Head of caudate nucleus (tissue), 42 donors: ENCODE results near the gene DPP6.
A peak's percentile ranks its signal among the peaks of the same experiment; 100 is the strongest.
"Not testable (repeated sequence)": the region's sequence is repeated elsewhere in the genome, so short reads cannot be mapped to it uniquely, and the experiment has no call there.

Experiments
- DNase-seq, 42 donors: peaks; one replicate each; pipeline versions ENCODE4 v3.0.0 to v3.0.0-alpha.2; 2020 to 2021; ENCODE audit warnings: mixed read lengths in 7 of 42
- intact Hi-C: fragments of 100-400 bp; cut with DNase I; formaldehyde crosslinking; loops from one replicate; pipeline ENCODE4 v1.15.0; 2022

Gene DPP6

DNA sequence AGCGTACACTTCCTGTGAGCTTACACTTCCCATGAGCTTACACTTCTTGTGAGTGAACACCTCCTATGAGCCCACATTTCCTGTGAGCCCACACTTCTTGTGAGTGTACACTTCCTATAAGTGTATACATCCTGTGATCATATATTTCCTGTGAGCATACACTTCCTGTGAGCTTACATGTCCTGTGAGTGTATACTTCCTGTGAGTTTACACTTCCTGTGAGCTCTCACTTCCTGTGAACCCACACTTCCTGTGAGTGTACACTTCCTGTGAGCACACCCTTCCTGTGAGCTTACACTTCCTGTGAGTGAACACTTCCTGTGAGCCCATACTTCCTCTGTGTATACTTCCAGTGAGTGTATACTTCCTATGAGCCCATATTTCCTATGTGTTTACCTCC is 82.5 kb downstream of the DPP6 start:
- intact Hi-C loops, DNase-seq: not testable (repeated sequence)

DNA sequence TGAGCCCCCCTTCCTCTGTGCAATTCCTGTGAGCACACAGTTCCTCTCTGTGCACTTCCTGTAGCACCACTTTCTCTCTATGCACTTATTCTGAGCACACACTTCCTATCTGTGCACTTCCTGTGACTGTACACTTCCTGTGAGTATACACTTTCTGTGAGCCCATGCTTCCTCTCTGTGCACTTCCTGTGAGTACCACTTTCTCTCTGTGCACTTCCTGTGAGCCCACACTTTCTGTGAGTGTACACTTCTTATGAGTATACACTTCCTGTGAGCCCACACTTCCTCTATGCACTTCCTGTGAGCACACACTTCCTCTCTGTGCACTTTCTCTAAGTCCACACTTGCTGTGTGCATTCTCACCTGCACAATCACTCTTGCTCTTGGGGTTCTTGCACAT is 83.4 kb downstream of the DPP6 start:
- DNase-seq, intact Hi-C loops: not testable (repeated sequence)

DNA sequence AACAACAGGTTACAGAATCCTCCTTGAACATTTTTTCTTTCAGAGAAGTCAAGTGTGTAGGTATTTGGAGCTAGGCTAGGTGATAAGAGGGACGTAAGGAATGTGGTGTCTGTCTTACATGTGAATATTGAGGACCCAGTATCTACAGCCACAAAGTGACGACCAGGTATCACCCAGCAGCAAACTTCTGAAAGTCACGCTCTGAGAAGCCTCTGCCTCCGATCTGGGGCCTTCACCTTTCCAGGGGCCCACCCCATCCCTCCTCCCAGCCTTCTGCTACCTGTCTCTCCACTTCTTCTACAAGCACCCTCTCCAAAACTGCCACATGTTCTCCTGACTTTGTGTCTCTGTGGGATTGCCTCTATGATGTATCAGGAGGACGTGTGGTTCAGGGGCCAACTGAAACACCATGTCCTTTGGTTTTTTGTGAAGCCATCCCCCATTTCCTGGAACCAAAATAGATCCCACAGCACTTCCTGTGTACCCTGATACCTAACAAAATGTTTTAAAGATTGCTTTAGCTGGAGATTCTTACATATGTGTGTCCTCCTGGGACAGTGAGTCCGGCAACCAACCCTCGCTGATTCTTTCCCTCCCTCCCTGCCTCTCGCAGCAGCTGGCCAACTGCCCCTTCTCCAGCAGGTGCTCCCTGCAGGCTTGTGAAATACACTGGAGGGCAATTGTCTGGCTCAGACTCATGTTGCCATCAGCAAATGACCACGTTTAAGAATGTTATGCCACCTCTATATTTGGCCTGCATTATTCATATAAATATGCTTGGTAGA is 93.9 kb downstream of the DPP6 start:
- intact Hi-C loops, DNase-seq: not testable (repeated sequence)

DNA sequence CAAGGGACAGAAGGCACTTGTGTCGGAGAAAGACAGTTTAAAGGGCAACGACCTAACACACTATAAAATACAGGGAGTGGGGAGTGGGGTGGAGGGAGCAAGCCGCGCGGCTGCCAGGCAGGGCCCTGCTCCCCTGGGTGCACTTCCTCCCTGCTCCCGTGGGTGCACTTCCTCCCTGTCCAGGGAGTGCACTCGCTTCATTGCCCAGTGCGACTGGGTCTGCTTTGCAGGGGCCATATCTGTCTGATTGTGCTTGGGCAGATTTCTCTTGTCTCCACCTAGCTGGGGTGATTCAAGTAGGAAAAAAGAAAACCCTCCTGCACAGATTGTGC is 94.5 kb downstream of the DPP6 start:
- intact Hi-C loops, DNase-seq: not testable (repeated sequence)

DNA sequence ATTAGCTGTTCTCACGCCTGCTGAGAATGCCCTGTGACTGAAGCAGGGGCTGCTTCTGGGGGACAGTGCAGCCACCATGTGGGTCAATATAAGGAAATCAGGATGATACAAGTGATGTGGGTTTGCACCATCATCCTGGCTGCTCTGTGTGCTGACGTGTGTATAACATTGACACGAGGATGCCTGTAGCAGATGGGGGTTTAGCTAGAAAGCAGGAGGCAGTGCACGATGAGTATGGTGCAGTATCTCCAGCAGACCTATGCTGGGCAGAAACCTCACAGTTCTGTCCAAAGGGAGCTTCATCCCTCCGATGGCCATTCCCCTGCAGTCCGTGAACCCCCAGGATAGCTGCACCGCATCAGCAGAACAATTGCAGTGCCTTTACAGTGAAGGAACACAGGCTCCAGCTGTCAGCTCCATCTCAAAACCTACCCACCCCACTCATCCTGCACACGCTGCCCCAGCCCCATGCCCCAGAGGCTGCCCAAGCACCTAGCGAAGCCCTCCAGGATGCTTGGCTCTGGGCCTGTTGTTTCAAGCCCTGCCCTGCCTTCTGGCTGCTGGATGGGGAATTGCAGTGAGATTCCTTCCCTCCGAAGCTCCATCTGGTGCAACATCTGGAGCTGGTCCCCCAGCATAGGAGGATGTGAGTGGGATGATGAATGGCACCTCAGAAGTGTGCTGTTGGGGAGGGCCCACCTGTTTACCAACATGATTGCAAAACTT is 96.8 kb downstream of the DPP6 start:
- DNase-seq, intact Hi-C loops: not testable (repeated sequence)

DNA sequence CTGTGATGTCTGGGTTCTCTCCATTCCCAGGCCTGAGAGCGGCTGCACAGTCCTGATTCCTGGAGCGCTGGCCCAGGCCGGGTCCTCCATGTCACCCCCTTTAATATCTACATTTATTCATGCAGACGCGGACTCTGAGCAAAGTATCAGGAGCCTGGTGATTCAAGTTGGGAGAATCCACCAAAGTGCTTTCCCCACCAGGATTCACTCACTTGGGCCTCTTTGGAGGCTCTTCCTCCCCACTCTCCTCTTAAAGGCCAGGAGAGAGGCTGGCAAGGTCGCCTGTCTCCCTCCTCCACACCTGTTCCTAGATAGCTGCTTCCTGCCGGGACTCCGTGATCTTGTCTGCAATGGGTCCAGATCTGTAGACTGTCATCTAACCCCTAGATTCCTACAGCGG is 98.5 kb downstream of the DPP6 start:
- DNase-seq, intact Hi-C loops: not testable (repeated sequence)

DNA sequence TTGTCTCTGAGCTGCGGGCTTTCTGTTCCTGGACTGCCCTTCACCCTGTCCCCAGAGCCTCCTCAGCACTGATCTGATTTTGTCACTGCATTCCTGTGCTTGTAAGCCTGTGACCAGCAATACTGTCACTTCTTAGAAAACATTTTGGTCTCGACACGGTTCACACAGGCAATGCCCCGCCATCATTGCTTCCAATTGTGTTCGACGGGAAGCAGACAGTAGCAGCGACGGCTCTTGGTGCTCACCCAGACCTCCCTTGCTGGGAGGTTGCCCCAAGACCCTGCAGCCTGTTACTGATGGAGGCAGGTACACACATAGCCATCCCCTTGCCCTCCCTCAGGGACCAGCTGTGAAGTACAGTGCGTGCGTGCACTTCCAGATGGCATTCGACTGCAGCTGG is 99.1 kb downstream of the DPP6 start:
- intact Hi-C loops, DNase-seq: not testable (repeated sequence)

DNA sequence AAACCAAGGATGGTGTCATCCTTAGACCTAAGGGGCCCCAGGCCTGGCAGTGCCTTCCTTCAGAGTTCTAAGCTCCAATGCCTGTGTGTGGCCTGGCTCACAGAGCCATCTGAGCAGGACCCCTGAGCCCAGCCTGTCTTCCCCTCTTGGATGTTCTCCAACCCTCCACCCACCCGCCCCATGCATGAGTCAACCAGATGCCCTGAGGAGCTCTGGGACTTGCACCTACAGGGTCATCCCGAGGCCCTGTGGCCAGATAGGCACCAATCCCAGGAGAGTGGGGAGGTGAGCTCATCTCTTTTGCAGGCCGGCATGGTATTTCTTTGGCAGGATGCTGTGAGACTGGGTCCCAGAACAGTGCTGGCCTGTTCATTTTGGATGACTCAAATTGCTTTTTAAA is 103.7 kb downstream of the DPP6 start:
- DNase-seq, result peak in 1 of 42 donors; percentile 19
- intact Hi-C loops, result not testable (repeated sequence)

DNA sequence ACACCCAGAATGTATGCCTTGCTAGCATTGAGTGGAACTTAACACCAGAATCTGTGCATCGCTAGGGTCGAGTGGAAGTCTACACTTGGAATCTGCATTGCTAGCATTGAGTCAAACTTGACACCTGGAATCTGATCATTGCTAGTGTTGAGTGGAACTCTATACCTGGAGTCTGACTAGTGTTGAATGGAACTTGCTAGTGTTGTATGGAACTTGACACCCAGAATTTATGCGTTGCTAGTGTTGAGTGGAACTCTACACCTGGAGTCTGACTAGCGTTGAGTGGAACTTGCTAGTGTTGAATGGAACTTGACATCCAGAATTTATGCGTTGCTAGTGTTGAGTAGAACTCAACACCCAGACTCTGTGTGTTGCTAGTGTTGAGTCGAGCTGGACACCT is 110.7 kb downstream of the DPP6 start:
- DNase-seq, intact Hi-C loops: not testable (repeated sequence)

DNA sequence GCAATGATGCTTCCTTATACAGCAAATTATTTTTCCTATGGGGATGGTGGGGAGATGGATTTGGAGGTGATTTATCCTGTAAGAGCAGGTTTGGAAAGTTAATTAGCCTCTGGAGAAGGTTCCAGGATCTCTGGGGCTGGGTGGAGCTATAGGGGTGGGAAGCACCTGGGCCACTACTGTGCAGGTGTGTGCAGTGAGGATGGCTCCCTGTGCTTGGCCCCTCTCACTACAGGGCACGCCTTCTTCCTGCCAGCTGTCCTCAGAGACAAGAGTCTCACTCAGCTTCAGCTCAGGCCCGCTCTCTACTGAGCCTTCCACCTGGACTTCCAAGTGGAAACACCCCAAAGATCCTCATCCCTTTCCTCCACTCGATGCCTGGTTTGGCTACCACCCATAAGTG is 111.4 kb downstream of the DPP6 start:
- DNase-seq, result peak in 1 of 42 donors; percentile 18
- intact Hi-C loops, result not testable (repeated sequence)

DNA sequence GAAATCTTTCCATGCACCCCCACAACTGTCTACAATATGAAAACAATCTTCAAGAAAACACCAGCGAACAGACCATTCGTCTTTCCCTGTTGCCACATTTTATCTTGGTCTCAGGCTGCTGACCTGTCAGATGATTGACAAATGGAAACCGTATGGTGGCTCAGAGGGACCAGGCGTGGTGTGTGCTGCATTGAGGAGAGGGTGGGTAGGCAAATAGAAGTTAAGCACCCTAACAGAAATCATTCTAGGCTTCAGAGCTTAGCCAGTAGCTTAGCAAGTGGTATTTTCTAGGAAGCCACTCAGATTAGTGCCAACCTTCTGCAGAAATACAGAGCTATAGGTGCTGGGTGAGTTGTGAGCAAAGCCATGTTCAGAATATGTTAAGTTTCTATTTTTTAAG is 114.9 kb downstream of the DPP6 start:
- no peak for DNase-seq
- intact Hi-C loops, result no loop called here

DNA sequence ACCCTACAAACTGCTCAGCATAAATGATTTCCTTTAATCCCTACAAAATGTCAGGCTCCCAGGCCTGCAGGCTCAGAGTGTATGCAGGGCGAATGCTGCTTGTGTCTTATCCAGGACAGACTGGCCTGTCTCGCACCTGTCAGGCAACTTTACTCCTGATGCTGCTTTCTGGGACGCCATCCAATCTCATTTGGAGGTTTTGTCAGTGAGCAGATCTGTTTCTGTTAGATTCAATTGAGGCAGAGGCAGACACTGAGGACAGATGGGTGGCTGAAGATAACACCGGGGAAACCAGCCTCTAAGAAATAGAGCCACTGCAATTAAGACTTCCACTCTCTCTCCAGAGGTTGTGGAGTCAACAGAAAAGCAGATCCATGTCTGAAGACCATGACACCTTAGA is 115.6 kb downstream of the DPP6 start:
- DNase-seq, result peak in 1 of 42 donors; percentile 16

DNA sequence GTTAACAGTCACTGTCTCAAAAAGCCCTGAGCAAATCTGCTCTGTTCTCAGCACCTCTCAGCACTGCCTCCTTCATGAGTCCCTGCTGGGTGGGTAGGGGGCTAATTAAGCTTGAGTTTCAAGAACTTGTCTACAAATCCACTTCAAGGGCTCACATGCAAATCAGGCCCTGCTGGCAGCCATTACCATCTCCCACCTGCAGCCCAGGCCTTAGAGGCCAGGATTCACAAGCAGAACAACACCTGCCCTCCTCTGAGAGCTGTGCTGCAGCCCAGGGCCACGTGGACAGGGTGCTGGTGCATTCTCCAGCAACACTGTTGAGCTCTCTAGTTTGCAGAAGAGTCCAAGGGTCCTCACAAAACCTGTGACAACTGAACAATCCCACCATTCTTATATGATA is 119.2 kb downstream of the DPP6 start:
- DNase-seq, result peak in 1 of 42 donors; percentile 25
- intact Hi-C loops, result no loop called here

More for the DNA sequence above, 115.6 kb downstream of the DPP6 start:
- intact Hi-C loops, result no loop called here

DNA sequence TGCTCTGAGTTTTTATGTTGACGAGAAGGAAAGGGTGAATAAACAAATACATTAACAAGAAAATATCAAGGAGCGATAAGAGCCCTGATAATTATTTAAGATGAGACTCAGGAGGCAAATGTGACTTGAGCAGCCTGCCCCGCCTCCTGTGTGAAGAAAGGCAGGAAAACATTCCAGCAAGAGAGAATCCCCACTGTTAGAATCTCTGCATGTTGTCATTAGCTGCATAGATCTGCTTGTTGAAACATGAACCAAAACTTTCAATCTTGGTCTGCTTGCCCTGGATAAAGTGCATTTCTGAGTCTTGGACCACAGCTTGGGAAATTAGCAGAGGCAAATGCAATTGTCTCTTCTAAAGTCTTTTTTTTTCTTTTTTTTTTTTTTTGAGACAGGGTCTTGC is 120.0 kb downstream of the DPP6 start:
- intact Hi-C loops, result no loop called here
- DNase-seq, result peak in 1 of 42 donors; percentile 26

DNA sequence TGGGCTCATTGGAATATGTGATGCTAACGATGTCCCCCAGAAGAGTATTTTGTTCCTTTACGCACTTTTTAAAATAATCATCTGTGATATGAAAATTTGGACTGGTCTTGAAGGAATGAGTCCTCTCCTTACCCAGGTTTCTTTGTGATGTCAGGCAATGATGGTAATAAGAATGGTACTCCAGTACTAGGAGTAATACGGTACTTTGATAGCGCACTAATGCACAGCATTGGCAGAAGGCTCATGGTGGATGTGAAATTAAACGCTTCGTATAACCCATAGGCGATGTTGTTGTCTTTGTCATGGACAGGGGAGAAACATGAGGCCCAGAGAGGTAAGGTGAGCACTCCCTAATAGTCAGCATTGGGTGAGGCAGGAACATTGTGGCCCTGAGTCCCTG is 125.4 kb downstream of the DPP6 start:
- intact Hi-C loops, result no loop called here
- no peak for DNase-seq

DNA sequence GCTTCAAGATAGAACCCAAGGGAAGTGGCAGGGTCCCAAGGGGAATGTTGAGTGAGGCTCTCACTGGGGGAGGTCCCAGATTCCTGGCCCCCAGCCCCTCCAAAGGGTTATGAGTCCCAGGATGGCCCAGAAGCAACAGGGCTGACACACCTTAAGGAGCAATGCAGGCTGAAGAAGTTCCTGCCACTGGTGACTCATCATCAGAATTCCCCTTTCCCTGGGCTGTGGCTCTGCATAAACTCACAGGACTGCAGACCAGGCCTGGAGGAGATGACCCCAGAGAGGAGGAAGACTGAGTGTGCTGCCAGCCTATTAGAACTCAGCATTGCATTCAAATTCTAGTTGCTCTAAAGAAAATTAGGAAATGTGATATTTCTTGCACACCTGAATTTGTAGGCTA is 126.7 kb downstream of the DPP6 start:
- peak in 1 of 42 donors; percentile 29 for DNase-seq
- intact Hi-C loops, result no loop called here

DNA sequence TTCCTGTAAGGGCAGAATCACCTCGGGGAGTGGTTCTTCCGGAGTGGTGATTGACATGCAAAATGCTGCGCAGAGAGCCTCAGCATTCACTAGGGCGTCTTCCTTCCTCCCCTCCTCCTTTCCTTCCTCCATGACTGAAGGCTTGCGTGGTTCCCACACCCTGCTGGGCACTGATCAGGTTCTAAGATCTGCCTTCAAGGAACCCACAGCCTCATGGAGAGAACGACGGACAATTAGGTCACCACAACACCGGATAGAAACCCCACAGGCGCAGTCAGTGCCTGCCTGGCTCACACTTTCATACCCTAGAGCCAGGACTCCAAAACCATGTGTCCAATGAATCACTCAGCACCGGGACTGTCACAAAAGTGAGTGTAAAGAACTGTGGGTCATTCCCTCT is 131.3 kb downstream of the DPP6 start:
- intact Hi-C loops, result no loop called here

DNA sequence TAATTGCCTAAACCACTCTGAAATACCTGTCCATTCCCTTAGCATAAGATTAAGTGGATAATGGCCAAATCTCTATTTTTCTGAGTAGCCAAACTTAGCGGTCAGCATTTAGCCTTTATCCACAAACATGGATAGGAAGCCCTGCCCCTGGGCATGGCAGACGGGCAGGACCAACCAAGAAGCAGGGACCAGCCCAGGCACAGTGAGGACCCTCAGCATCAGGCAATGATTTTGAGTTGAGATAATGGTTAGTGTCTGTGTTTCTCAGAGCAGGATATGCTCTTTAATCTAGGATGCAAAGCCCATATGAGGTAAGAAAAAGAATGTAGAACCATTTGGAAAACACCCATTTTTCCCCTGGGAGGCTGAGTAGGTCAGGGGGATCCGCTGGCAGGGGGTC is 131.7 kb downstream of the DPP6 start:
- intact Hi-C loops, result no loop called here
- no peak for DNase-seq

More for the DNA sequence above, 131.3 kb downstream of the DPP6 start:
- DNase-seq, result peak in 1 of 42 donors; percentile 6

DNA sequence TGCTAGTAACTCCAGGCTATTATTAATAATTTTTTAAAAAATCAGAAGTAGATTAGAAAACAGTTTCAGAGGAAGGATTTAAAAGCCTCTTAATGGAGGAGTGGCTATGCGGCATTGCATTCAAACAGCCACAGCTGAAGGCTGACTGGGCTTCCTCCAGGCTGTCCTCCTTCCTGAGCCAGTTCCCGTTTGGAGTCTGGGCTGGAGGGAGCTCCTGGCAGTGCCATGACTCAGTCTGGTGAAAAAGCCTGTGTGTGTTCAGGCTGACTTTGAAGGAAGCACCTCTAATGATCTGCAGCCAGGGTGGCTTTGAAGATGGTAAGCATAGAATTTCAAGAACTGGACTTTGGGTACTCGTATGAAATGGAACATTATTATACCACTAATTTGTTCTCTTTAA is 134.6 kb downstream of the DPP6 start:
- intact Hi-C loops, result no loop called here
- no peak for DNase-seq

DNA sequence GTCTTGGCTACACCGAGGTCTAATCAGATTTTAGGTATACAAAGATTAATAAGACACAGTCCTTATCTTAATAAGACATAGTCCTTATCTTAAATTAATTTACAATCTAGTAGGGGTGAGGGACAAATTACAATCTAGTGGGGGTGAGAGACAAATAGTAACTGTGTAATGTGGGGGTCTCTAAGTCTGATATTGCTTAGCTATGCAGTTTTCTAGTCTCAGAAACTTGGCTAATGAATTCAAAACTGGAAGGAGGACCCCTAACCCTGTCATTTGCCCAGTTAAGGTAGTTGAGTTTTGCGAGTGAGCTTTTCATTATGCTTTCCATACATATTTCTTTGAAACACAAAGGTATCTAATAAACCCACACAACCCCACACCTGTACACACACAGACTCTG is 136.1 kb downstream of the DPP6 start:
- intact Hi-C loops, result no loop called here

DNA sequence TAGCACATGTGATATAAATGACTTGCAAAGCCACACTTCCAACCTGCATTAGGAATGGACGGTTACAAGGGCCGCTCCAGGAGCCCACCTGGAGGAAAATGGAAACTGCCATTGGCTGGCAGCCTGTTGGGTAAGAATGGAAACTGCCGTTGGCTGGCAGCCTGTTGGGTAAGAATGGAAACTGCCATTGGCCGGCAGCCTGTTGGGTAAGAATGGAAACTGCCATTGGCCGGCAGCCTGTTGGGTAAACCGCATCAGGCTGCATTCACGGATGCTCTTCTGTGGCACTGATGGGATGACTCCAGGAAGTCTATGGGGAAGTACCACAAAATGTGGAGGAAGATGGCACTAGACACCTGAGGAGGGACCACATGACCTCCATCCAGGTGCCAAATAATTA is 143.1 kb downstream of the DPP6 start:
- DNase-seq, result no peak

More for the DNA sequence above, 136.1 kb downstream of the DPP6 start:
- no peak for DNase-seq

More for the DNA sequence above, 143.1 kb downstream of the DPP6 start:
- intact Hi-C loops, result no loop called here
